Measurements from ENCODE around the gene NAPB. TPM values are rescaled to one million over a fixed set of nuclear protein-coding genes. Genes with fewer than 3 reads are reported as not detected.

The NAPB gene
- total and polyA plus RNA-seq, 5 experiments from 2014 or later = 3.4 to 15.9 (median 7.2) TPM

- DNase-seq (no peak), ATAC-seq (no peak)
- POLR2A ChIA-PET = interaction anchor here (1.0 kb wide), 1 partner anchor 10 kb away, joined by 4 read pairs; the partner anchor contains the start of gene NAPB
- Mint-ChIP-seq H3K36me3 (peaks cover 0 to 7% (median 4%) of the 10 kb centered on the region in 3 donors), H3K4me3 (no peak overlapping the region), H3K9me3 (no peaks in the 10 kb centered on the region), H3K27ac (peak overlapping the region in 1 of 10 donors; percentile 31), H3K27me3 (no peaks in the 10 kb centered on the region), H3K4me1 (peaks cover 26 to 63% (median 46%) of the 10 kb centered on the region in 4 donors)
Measured at GRCh38 chr20:23410916-23411695, 10.2 kb downstream of the NAPB start.

GRCh38 chr20:23409800-23410199 lies 11.5 kb downstream of the NAPB start:
- Mint-ChIP-seq H3K36me3 (peaks cover 0 to 4% (median 4%) of the 10 kb centered on the region in 3 donors), H3K4me1 (peaks cover 25 to 60% (median 39%) of the 10 kb centered on the region in 4 donors), H3K27me3 (no peaks in the 10 kb centered on the region), H3K9me3 (no peaks in the 10 kb centered on the region), H3K27ac (peak overlapping the region in 4 of 10 donors; percentile 16 to 61 (median 30)), H3K4me3 (peak overlapping the region in 1 of 10 donors; percentile 54)
- ATAC-seq (no peak), DNase-seq (no peak)
- POLR2A ChIA-PET = no interaction called here

- ATAC-seq (no peak), DNase-seq (no peak)
- Mint-ChIP-seq H3K27ac (peak overlapping the region in 2 of 10 donors; percentile 15 to 79), H3K4me3 (no peak overlapping the region), H3K9me3 (no peaks in the 10 kb centered on the region), H3K27me3 (no peaks in the 10 kb centered on the region), H3K4me1 (peaks cover 30 to 65% (median 41%) of the 10 kb centered on the region in 4 donors), H3K36me3 (peaks cover 0 to 4% (median 4%) of the 10 kb centered on the region in 3 donors)
- POLR2A ChIA-PET = no interaction called here
Measured at GRCh38 chr20:23408957-23409356, 12.3 kb downstream of the NAPB start.

GRCh38 chr20:23407781-23408464 lies 13.4 kb downstream of the NAPB start:
- H3K4me1 Mint-ChIP-seq = peaks cover 26 to 59% (median 35%) of the 10 kb centered on the region in 4 donors
- H3K9me3 Mint-ChIP-seq = no peaks in the 10 kb centered on the region
- ATAC-seq (peak; percentile 88 to 98), DNase-seq (peak in 2 of 10 donors; percentile 21 to 25)
- no peaks in the 10 kb centered on the region for H3K27me3 Mint-ChIP-seq
- peaks cover 0 to 4% (median 3%) of the 10 kb centered on the region in 3 donors for H3K36me3 Mint-ChIP-seq
- peak overlapping the region in 7 of 10 donors; percentile 12 to 79 (median 57) for H3K27ac Mint-ChIP-seq
- POLR2A ChIA-PET = interaction anchor here (1.0 kb wide), 1 partner anchor 13 kb away, joined by 3 read pairs; the partner anchor contains the start of gene NAPB
- H3K4me3 Mint-ChIP-seq = peak overlapping the region in 2 of 10 donors; percentile 5 to 23

GRCh38 chr20:23406880-23407279 lies 14.4 kb downstream of the NAPB start:
- H3K4me3 Mint-ChIP-seq = no peak overlapping the region
- H3K4me1 Mint-ChIP-seq = peaks cover 24 to 53% (median 35%) of the 10 kb centered on the region in 4 donors
- no peaks in the 10 kb centered on the region for H3K9me3 Mint-ChIP-seq
- ATAC-seq = no peak
- H3K36me3 Mint-ChIP-seq = peaks cover 0 to 14% (median 2%) of the 10 kb centered on the region in 3 donors
- no peaks in the 10 kb centered on the region for H3K27me3 Mint-ChIP-seq
- no peak for DNase-seq
- no peak overlapping the region for H3K27ac Mint-ChIP-seq
- POLR2A ChIA-PET = no interaction called here

- Mint-ChIP-seq H3K27ac (peak overlapping the region in 1 of 10 donors; percentile 17), H3K9me3 (no peaks in the 10 kb centered on the region), H3K36me3 (peaks cover 0 to 31% (median 4%) of the 10 kb centered on the region in 3 donors), H3K4me3 (no peak overlapping the region), H3K4me1 (peaks cover 17 to 33% (median 23%) of the 10 kb centered on the region in 4 donors), H3K27me3 (no peaks in the 10 kb centered on the region)
- ATAC-seq = no peak
- no peak for DNase-seq
- POLR2A ChIA-PET = no interaction called here
Measured at GRCh38 chr20:23404196-23404595, 17.1 kb downstream of the NAPB start.

- ATAC-seq (no peak), DNase-seq (no peak)
- H3K27me3 Mint-ChIP-seq = no peaks in the 10 kb centered on the region
- peaks cover 17 to 34% (median 25%) of the 10 kb centered on the region in 4 donors for H3K4me1 Mint-ChIP-seq
- no peak overlapping the region for H3K4me3 Mint-ChIP-seq
- H3K36me3 Mint-ChIP-seq = peaks cover 0 to 35% (median 4%) of the 10 kb centered on the region in 3 donors
- POLR2A ChIA-PET = no interaction called here
- no peak overlapping the region for H3K27ac Mint-ChIP-seq
- no peaks in the 10 kb centered on the region for H3K9me3 Mint-ChIP-seq
Measured at GRCh38 chr20:23403751-23404150, 17.5 kb downstream of the NAPB start.

- DNase-seq (no peak), ATAC-seq (no peak)
- Mint-ChIP-seq H3K27me3 (no peaks in the 10 kb centered on the region), H3K27ac (peak overlapping the region in 2 of 10 donors; percentile 35 to 47), H3K4me1 (peaks cover 15 to 22% (median 19%) of the 10 kb centered on the region in 4 donors), H3K4me3 (no peak overlapping the region), H3K9me3 (no peaks in the 10 kb centered on the region), H3K36me3 (peaks cover 0 to 38% (median 4%) of the 10 kb centered on the region in 3 donors)
- POLR2A ChIA-PET = no interaction called here
Measured at GRCh38 chr20:23401051-23401450, 20.2 kb downstream of the NAPB start.

GRCh38 chr20:23399568-23400241 lies 21.6 kb downstream of the NAPB start:
- Mint-ChIP-seq H3K4me1 (peaks cover 13 to 20% (median 16%) of the 10 kb centered on the region in 4 donors), H3K9me3 (no peaks in the 10 kb centered on the region), H3K36me3 (peaks cover 0 to 43% (median 4%) of the 10 kb centered on the region in 3 donors), H3K4me3 (no peak overlapping the region), H3K27ac (peak overlapping the region in 2 of 10 donors; percentile 17 to 32), H3K27me3 (no peaks in the 10 kb centered on the region)
- DNase-seq (no peak), ATAC-seq (no peak)
- POLR2A ChIA-PET = no interaction called here

- no peaks in the 10 kb centered on the region for H3K27me3 Mint-ChIP-seq
- POLR2A ChIA-PET = no interaction called here
- peaks cover 0 to 60% (median 8%) of the 10 kb centered on the region in 3 donors for H3K36me3 Mint-ChIP-seq
- peaks cover 10 to 19% (median 15%) of the 10 kb centered on the region in 4 donors for H3K4me1 Mint-ChIP-seq
- ATAC-seq = no peak
- no peak for DNase-seq
- no peak overlapping the region for H3K4me3 Mint-ChIP-seq
- no peaks in the 10 kb centered on the region for H3K9me3 Mint-ChIP-seq
- H3K27ac Mint-ChIP-seq = peak overlapping the region in 3 of 10 donors; percentile 65 to 71 (median 66)
Measured at GRCh38 chr20:23397961-23398360, 23.3 kb downstream of the NAPB start.

GRCh38 chr20:23396950-23397627 lies 24.2 kb downstream of the NAPB start:
- peaks cover 10 to 16% (median 15%) of the 10 kb centered on the region in 4 donors for H3K4me1 Mint-ChIP-seq
- peak overlapping the region in 2 of 10 donors; percentile 7 to 11 for H3K27ac Mint-ChIP-seq
- H3K9me3 Mint-ChIP-seq = no peaks in the 10 kb centered on the region
- DNase-seq (no peak), ATAC-seq (no peak)
- POLR2A ChIA-PET = no interaction called here
- no peak overlapping the region for H3K4me3 Mint-ChIP-seq
- peaks cover 0 to 58% (median 10%) of the 10 kb centered on the region in 3 donors for H3K36me3 Mint-ChIP-seq
- H3K27me3 Mint-ChIP-seq = no peaks in the 10 kb centered on the region
